GM12891 (cell line): ENCODE measurements around the gene CLIP1.

Experiments used
- PAX5 ChIP-seq: IDR thresholded peaks from 2 replicates; pipeline ENCODE4 v1.6.1; 2011; ENCODE audit warnings: low read length, moderate library complexity, mild to moderate bottlenecking; ENCODE audit not compliant: insufficient read depth, severe bottlenecking
- POLR2A ChIP-seq: IDR thresholded peaks from 2 replicates; pipeline ENCODE4 v1.6.1; 2011; ENCODE audit warnings: low read depth, low read length, control low read depth
- POLR2AphosphoS5 ChIP-seq: IDR thresholded peaks from 2 replicates; pipeline ENCODE4 v1.6.1; 2011; ENCODE audit warnings: low read depth, low read length, control low read depth
- POU2F2 ChIP-seq: IDR thresholded peaks from 2 replicates; pipeline ENCODE4 v1.6.1; 2011; ENCODE audit warnings: low read depth, mild to moderate bottlenecking, control low read depth, low read length, moderate library complexity
- SPI1 ChIP-seq: IDR thresholded peaks from 2 replicates; pipeline ENCODE4 v1.6.1; 2011; ENCODE audit warnings: low read depth, low read length, control low read depth
- TAF1 ChIP-seq: IDR thresholded peaks from 2 replicates; pipeline ENCODE4 v1.6.1; 2011; ENCODE audit warnings: low read depth, low read length, control low read depth

GRCh38 chr12:122363782-122364181 is 58.7 kb downstream of the CLIP1 start:
- TF ChIP-seq POLR2AphosphoS5 (no peak), TAF1 (no peak), POLR2A (no peak), SPI1 (no peak), PAX5 (no peak), POU2F2 (no peak)
